Transverse colon (tissue), 4 donors: ENCODE measurements around the gene OLIG2. TPM values are rescaled to one million over a fixed set of nuclear protein-coding genes. Genes with fewer than 3 reads are reported as not detected.

Source experiments
- DNase-seq: peaks from one replicate; pipeline ENCODE4 v3.0.0-alpha.2; 2019
- H3K27ac ChIP-seq, 4 donors: fragments of 200-600 bp; sonication (generic); 2 replicates each; pipeline ENCODE4 v1.5.1; 2016 to 2018; ENCODE audit warnings: inconsistent platforms in 4 of 4
- H3K27me3 ChIP-seq: fragments of 200-600 bp; sonication (generic); 2 replicates; pipeline ENCODE4 v1.5.1; 2017; ENCODE audit warnings: inconsistent platforms
- H3K36me3 ChIP-seq, 4 donors: fragments of 200-600 bp; sonication (generic); 2 replicates each; pipeline ENCODE4 v1.5.1; 2017 to 2019; ENCODE audit warnings: inconsistent platforms in 4 of 4
- H3K4me1 ChIP-seq, 4 donors: fragments of 200-600 bp; sonication (generic); 2 replicates each; pipeline ENCODE4 v1.5.1; 2017 to 2020; ENCODE audit warnings: inconsistent platforms in 4 of 4
- H3K4me3 ChIP-seq, 4 donors: fragments of 200-600 bp; sonication (generic); 1 replicate in 1 of 4; 2 replicates in 3 of 4; pipeline versions ENCODE4 v1.5.1 to v1.6.1; 2017 to 2019; ENCODE audit warnings: inconsistent platforms in 4 of 4
- H3K9me3 ChIP-seq, 2 donors: fragments of 200-600 bp; sonication (generic); 2 replicates each; pipeline ENCODE4 v1.5.1; 2017 to 2019; ENCODE audit warnings: inconsistent platforms in 2 of 2
- CTCF ChIP-seq, 5 experiments: fragments of 200-600 bp in 3 of 5; fragments of 450-650 bp in 2 of 5; sonication (generic) in 3 of 5; IDR thresholded peaks; 1 replicate in 2 of 5; 2 replicates in 3 of 5; pipeline ENCODE4 v1.5.1; 2016 to 2017; ENCODE audit warnings: antibody characterized with exemption in 5 of 5, inconsistent platforms in 3 of 5, mild to moderate bottlenecking in 2 of 5, moderate library complexity in 1 of 5
- EP300 ChIP-seq: sonication (generic); formaldehyde crosslinking; IDR thresholded peaks from one replicate; pipeline ENCODE4 v1.6.1; 2017; ENCODE audit warnings: antibody characterized with exemption, low read depth
- POLR2A ChIP-seq: fragments of 450-650 bp; IDR thresholded peaks from one replicate; pipeline ENCODE4 v1.6.1; 2016; ENCODE audit warnings: antibody characterized with exemption, mild to moderate bottlenecking, moderate library complexity
- POLR2AphosphoS5 ChIP-seq, 3 donors: sonication (generic); formaldehyde crosslinking; IDR thresholded peaks; one replicate each; pipeline ENCODE4 v1.6.1; 2016; ENCODE audit warnings: antibody characterized with exemption in 3 of 3
- WGBS, 2 donors: methylation state at CpG; one replicate each; pipeline ENCODE4 v1.1.5; 2018; ENCODE audit warnings: low coverage in 1 of 2; 5-methylcytosine and 5-hydroxymethylcytosine counted together
- in situ Hi-C, 4 donors: fragments of 200-750 bp; cut with MboI; loops; one replicate each; pipeline versions ENCODE4 v1.15.0 to v1.15.1; 2017; ENCODE audit warnings: low sequenced_read_pairs in 3 of 4, low pct_ligation_motif_present in 1 of 4, low pct_unique_long_range_greater_than_20kb in 1 of 4
- intact Hi-C: fragments of 100-400 bp; cut with DNase I; formaldehyde crosslinking; loops from one replicate; pipeline ENCODE4 v1.15.1; 2023; ENCODE audit warnings: low total_unique reads
- total RNA-seq, 4 donors: library from RNA; depleted of rRNA; stranded (reverse); fragments of >200 nt; gene quantifications; one replicate each; pipeline ENCODE4 v1.1.0, GENCODE V29; 2016

Gene OLIG2
- total RNA-seq, 4 donors from 2014 or later = not detected

DNA sequence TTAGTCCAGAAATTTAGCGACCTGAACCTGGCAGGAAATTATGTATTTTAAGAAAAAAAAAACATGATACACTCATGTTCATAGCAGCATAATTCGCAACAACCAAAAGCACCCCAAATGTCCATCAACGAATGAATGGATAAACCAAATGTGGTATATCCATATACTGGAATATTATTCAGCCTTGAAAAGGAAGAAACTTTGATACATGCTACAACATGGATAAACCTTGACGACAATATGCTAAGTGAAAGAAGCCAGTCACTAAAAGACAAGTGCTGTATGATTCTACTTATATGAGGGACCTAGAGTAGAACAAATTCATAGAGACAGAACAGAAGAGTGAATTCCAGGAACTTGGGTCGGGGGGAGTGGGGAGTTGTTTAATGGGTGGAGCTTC is 43.5 kb downstream of the OLIG2 start:
- H3K4me3 ChIP-seq = no peak overlapping the region
- intact Hi-C loops = no loop called here
- no peak for DNase-seq

DNA sequence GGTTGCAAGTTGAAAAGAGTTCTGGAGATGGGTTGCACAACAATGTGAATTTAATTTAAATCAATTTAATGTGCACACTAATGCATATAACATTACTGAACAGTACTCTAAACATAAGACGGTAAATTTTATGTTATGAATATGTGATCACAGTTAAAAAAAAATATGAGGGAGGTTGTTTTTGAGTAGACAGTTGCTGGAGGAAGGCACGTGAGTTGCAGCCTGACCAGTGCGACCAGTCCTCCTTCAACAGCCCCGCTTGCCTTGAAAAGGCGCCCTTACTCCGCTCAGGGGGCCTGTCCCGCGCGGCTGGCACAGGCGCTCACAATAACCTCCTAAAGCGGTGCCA is 43.9 kb downstream of the OLIG2 start:
- peaks cover 0 to 6% of the 10 kb centered on the region in 2 donors for H3K9me3 ChIP-seq
- H3K27me3 ChIP-seq = peaks cover 100% of the 10 kb centered on the region
- H3K4me3 ChIP-seq = peak overlapping the region in 2 of 4 donors; percentile 23 to 46
- no peak overlapping the region for H3K27ac ChIP-seq
- H3K36me3 ChIP-seq = no peaks in the 10 kb centered on the region
- intact Hi-C loops (no loop called here), in situ Hi-C loops (no loop called here)
- DNase-seq = no peak
- peaks cover 11 to 25% (median 24%) of the 10 kb centered on the region in 4 donors for H3K4me1 ChIP-seq
- WGBS, 2 donors = 6% methylated on average over 11 of the region's 11 CpGs; no CpG with 5 or more reads in 1 of the 2 donors
- no peak for TF ChIP-seq POLR2AphosphoS5 (IDR thresholded peaks at IDR 0.05)
- TF ChIP-seq EP300 = no peak
- no peak for TF ChIP-seq POLR2A
- TF ChIP-seq CTCF (IDR thresholded peaks at IDR 0.05) = no peak

More for the DNA sequence above, 43.5 kb downstream of the OLIG2 start:
- in situ Hi-C loops = no loop called here
- Histone ChIP-seq H3K9me3 (peaks cover 0 to 6% of the 10 kb centered on the region in 2 donors), H3K27ac (no peak overlapping the region), H3K27me3 (peaks cover 100% of the 10 kb centered on the region), H3K36me3 (no peaks in the 10 kb centered on the region), H3K4me1 (peaks cover 11 to 25% (median 24%) of the 10 kb centered on the region in 4 donors)
- TF ChIP-seq POLR2A = no peak
- 66% methylated on average over 4 to 5 of the region's 5 CpGs for WGBS, 2 donors

DNA sequence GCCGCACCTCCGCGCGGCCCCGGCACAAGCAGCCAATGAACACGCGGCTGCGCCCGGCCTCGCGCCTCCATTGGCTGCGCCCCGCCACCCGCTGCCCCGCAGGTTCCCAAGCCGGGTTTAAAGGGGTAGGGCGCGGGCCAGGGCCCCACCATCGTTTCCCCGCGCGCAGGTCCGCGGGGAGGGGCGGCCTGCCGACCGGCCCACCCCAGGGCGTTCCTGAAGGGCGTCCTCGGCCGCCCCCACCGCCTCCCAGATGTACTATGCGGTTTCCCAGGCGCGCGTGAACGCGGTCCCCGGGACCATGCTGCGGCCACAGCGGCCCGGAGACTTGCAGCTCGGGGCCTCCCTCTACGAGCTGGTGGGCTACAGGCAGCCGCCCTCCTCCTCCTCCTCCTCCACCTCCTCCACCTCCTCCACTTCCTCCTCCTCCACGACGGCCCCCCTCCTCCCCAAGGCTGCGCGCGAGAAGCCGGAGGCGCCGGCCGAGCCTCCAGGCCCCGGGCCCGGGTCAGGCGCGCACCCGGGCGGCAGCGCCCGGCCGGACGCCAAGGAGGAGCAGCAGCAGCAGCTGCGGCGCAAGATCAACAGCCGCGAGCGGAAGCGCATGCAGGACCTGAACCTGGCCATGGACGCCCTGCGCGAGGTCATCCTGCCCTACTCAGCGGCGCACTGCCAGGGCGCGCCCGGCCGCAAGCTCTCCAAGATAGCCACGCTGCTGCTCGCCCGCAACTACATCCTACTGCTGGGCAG is 44.4 kb downstream of the OLIG2 start, which contains the start of gene OLIG1:
Gene OLIG1, plus strand, starts transcription at position 148 of the 750 bp plus-strand sequence. Its CDS starts 106 bp downstream, at position 254.
- TF ChIP-seq CTCF (IDR thresholded peaks at IDR 0.05) = no peak
- TF ChIP-seq POLR2AphosphoS5 (IDR thresholded peaks at IDR 0.05) = no peak
- TF ChIP-seq EP300 = no peak
- no peak for TF ChIP-seq POLR2A
- intact Hi-C loops = no loop called here
- in situ Hi-C loops = no loop called here
- DNase-seq = no peak
- Histone ChIP-seq H3K27me3 (peaks cover 100% of the 10 kb centered on the region), H3K4me1 (peaks cover 11 to 25% (median 24%) of the 10 kb centered on the region in 4 donors), H3K4me3 (peak within 1 kb of the TSS in 2 of 4 donors; percentile 23 to 46), H3K27ac (no peak within 1 kb of the TSS), H3K9me3 (peaks cover 0 to 6% of the 10 kb centered on the region in 2 donors), H3K36me3 (no peaks in the 10 kb centered on the region)
- 5% methylated on average over 44 of the region's 82 CpGs; no CpG with 5 or more reads in 1 of the 2 donors for WGBS, 2 donors

- 0% methylated on average over 14 of the region's 44 CpGs; no CpG with 5 or more reads in 1 of the 2 donors for WGBS, 2 donors
- intact Hi-C loops = no loop called here
- Histone ChIP-seq H3K27me3 (peaks cover 100% of the 10 kb centered on the region), H3K27ac (no peak overlapping the region), H3K4me1 (peaks cover 11 to 25% (median 24%) of the 10 kb centered on the region in 4 donors), H3K4me3 (peak overlapping the region in 2 of 4 donors; percentile 23 to 46), H3K36me3 (no peaks in the 10 kb centered on the region), H3K9me3 (peaks cover 0 to 6% of the 10 kb centered on the region in 2 donors)
- no peak for DNase-seq
- TF ChIP-seq POLR2AphosphoS5 (IDR thresholded peaks at IDR 0.05) = no peak
- TF ChIP-seq EP300 = no peak
- TF ChIP-seq POLR2A = no peak
- no peak for TF ChIP-seq CTCF (IDR thresholded peaks at IDR 0.05)
- in situ Hi-C loops = no loop called here
Observed at GRCh38 chr21:33070744-33070997, 44.9 kb downstream of the OLIG2 start.
